Transverse colon (tissue), 4 donors: Measurements from ENCODE around the gene THEM5.

ENCODE experiments used
- CTCF ChIP-seq, 5 experiments: fragments of 200-600 bp in 3 of 5; fragments of 450-650 bp in 2 of 5; sonication (generic) in 3 of 5; IDR thresholded peaks; 1 replicate in 2 of 5; 2 replicates in 3 of 5; pipeline ENCODE4 v1.5.1; 2016 to 2017; ENCODE audit warnings: antibody characterized with exemption in 5 of 5, inconsistent platforms in 3 of 5, mild to moderate bottlenecking in 2 of 5, moderate library complexity in 1 of 5
- EP300 ChIP-seq: sonication (generic); formaldehyde crosslinking; IDR thresholded peaks from one replicate; pipeline ENCODE4 v1.6.1; 2017; ENCODE audit warnings: antibody characterized with exemption, low read depth
- POLR2A ChIP-seq: fragments of 450-650 bp; IDR thresholded peaks from one replicate; pipeline ENCODE4 v1.6.1; 2016; ENCODE audit warnings: antibody characterized with exemption, mild to moderate bottlenecking, moderate library complexity
- POLR2AphosphoS5 ChIP-seq, 3 donors: sonication (generic); formaldehyde crosslinking; IDR thresholded peaks; one replicate each; pipeline ENCODE4 v1.6.1; 2016; ENCODE audit warnings: antibody characterized with exemption in 3 of 3

DNA sequence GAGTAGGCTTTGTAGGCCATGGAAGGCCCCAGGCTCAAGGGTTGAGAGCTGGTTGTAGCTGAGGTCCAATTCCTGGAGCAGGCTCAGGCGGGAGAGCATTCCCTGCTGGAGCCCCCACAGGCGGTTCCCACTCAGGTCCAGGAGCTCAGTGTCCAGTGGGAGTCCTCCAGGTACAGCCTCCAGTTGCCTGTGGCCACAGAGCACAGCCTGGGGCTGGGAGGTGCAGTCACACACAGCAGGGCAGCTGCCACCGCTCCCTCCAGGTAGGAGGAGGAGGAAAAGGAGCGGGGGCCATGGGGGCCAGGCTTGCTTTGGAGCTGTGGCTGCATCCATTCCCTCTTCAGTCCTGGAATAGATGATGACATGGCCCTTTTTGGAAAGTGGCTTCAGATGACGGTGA, 51.1 kb downstream of the THEM5 start:
- TF ChIP-seq CTCF (IDR thresholded peaks at IDR 0.05) (no peak), POLR2A (no peak), POLR2AphosphoS5 (IDR thresholded peaks at IDR 0.05) (no peak), EP300 (no peak)
